Activated CD4-positive, alpha-beta T cell treated with anti-CD3 and anti-CD28 coated beads, Interleukin-2, amount 10 ng/mL, durations not matched to agents 7 days and 5 days (primary cell): ENCODE data around the gene MEAF6. TPM values are rescaled to one million over a fixed set of nuclear protein-coding genes. Genes with fewer than 3 reads are reported as not detected.

ENCODE experiments used
- microRNA-seq: library from miRNA; unstranded; fragments of <30 nt; microRNA quantifications from one replicate; pipeline ENCODE4 v1.2.0, GENCODE V29; 2021; ENCODE audit warnings: borderline microRNAs expressed, borderline replicate concordance
- total RNA-seq, 2 experiments: library from RNA; stranded (reverse); gene quantifications; one replicate each; pipeline ENCODE4 v1.2.3, GENCODE V29; 2021

MEAF6 gene
- total RNA-seq, 2 experiments from 2014 or later: 68.8 to 75.6 TPM

Small RNA genes lying within 50 kb of the gene (microRNA-seq; reads per million reads assigned to microRNA genes)
- gene MIR5581: 1.7 reads per million
- gene MIR6732: not detected

Other genes with a start within 250 kb of the MEAF6 start
- gene ZC3H12A, start 40.2 kb downstream of the MEAF6 start, total RNA-seq: 10 to 100 TPM; 16.8 to 21.9 TPM
- 10 to 100 TPM; 27.0 to 27.6 TPM for gene SNIP1, start 39.5 kb upstream of the MEAF6 start, total RNA-seq
- under 1 TPM; 0.40 to 0.47 TPM for gene DNALI1, start 42.2 kb upstream of the MEAF6 start, total RNA-seq
- 10 to 100 TPM; 51.4 to 58.1 TPM for gene GNL2, start 81.2 kb upstream of the MEAF6 start, total RNA-seq
- not detected for gene RSPO1, start 120.1 kb upstream of the MEAF6 start, total RNA-seq
- 10 to 100 TPM; 85.5 to 91.2 TPM for gene CDCA8, start 177.8 kb upstream of the MEAF6 start, total RNA-seq